Breast epithelium (tissue), 4 donors: Measurements from ENCODE around the gene TUBA4A. TPM values are rescaled to one million over a fixed set of nuclear protein-coding genes. Genes with fewer than 3 reads are reported as not detected.

Experiments
- DNase-seq, 2 donors: peaks; one replicate each; pipeline ENCODE4 v3.0.0-alpha.2; 2019; ENCODE audit warnings: low spot score in 2 of 2
- H3K27ac ChIP-seq, 2 donors: fragments of 200-600 bp; sonication (generic) in 1 of 2; one replicate each; pipeline ENCODE4 v1.5.1; 2016 to 2019; ENCODE audit warnings: mild to moderate bottlenecking in 1 of 2
- H3K27me3 ChIP-seq, 2 donors: fragments of 200-600 bp; sonication (generic) in 1 of 2; one replicate each; pipeline versions ENCODE4 v1.5.1 to v1.6.0; 2017 to 2019; ENCODE audit warnings: control low read depth in 1 of 2, mild to moderate bottlenecking in 1 of 2
- H3K36me3 ChIP-seq: fragments of 200-600 bp; one replicate; pipeline ENCODE4 v1.5.1; 2019
- H3K4me1 ChIP-seq, 2 donors: fragments of 200-600 bp; sonication (generic); one replicate each; pipeline ENCODE4 v1.5.1; 2016 to 2019; ENCODE audit warnings: control low read depth in 1 of 2
- H3K4me3 ChIP-seq, 3 donors: fragments of 200-600 bp; sonication (generic); 1 replicate in 2 of 3; 2 replicates in 1 of 3; pipeline ENCODE4 v1.5.1; 2016 to 2019; ENCODE audit warnings: mild to moderate bottlenecking in 3 of 3, moderate library complexity in 2 of 3
- H3K9me3 ChIP-seq, 2 donors: fragments of 200-600 bp; sonication (generic) in 1 of 2; one replicate each; pipeline ENCODE4 v1.5.1; 2016 to 2019; ENCODE audit warnings: control low read depth in 1 of 2
- POLR2A ChIP-seq: fragments of 450-650 bp; IDR thresholded peaks from one replicate; pipeline ENCODE4 v1.6.1; 2016; ENCODE audit warnings: antibody characterized with exemption, mild to moderate bottlenecking, moderate library complexity
- POLR2AphosphoS5 ChIP-seq, 3 donors: sonication (generic); formaldehyde crosslinking; IDR thresholded peaks; one replicate each; pipeline ENCODE4 v1.6.1; 2017; ENCODE audit warnings: antibody characterized with exemption in 3 of 3
- intact Hi-C: fragments of 100-400 bp; cut with DNase I; formaldehyde crosslinking; loops from one replicate; pipeline ENCODE4 v1.15.1; 2023; ENCODE audit warnings: low total_unique reads
- total RNA-seq, 3 donors: library from RNA; depleted of rRNA; stranded (reverse); fragments of >200 nt; gene quantifications; one replicate each; pipeline ENCODE4 v1.1.0, GENCODE V29; 2016
- TF ChIP-seq, protein P1 (sequence below), 3 donors: fragments of 450-650 bp; IDR thresholded peaks; one replicate each; pipeline ENCODE4 v1.5.1; 2016 to 2017; ENCODE audit warnings: antibody characterized with exemption in 3 of 3, mild to moderate bottlenecking in 3 of 3, moderate library complexity in 3 of 3

The TUBA4A gene
- total RNA-seq, 3 donors from 2014 or later: 5.4 to 73.3 (median 48.8) TPM

DNA sequence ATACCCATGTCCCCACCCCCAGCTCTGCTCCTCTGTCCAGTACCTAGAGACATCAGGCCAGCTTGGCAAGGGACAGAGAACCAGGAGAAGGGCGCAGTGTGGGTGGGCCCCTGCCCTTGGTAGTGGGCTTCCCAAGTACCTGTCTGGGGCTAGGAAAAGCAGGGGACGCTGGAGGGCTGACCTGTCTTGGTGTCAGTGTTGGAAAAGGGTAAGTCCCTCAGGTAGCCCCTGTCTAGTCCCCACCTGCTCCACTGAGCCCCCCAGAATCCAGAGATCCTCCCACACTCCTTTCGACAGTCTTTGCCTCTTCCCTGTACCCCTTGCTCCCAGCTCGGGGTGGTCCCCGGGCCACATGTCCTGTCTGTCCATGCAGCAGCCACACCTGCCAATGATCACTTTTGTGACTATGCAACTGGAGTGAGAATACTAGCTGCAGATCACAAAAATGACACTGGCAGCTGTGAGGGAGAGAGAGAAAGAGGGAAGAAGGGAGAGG lies 40.1 kb upstream of the TUBA4A start:
- Histone ChIP-seq H3K27ac (no peak overlapping the region), H3K36me3 (no peaks in the 10 kb centered on the region), H3K4me1 (peaks cover 4 to 11% of the 10 kb centered on the region in 2 donors), H3K9me3 (no peaks in the 10 kb centered on the region), H3K4me3 (no peak overlapping the region), H3K27me3 (no peaks in the 10 kb centered on the region)
- no peak for DNase-seq
- TF ChIP-seq, protein P1, sequence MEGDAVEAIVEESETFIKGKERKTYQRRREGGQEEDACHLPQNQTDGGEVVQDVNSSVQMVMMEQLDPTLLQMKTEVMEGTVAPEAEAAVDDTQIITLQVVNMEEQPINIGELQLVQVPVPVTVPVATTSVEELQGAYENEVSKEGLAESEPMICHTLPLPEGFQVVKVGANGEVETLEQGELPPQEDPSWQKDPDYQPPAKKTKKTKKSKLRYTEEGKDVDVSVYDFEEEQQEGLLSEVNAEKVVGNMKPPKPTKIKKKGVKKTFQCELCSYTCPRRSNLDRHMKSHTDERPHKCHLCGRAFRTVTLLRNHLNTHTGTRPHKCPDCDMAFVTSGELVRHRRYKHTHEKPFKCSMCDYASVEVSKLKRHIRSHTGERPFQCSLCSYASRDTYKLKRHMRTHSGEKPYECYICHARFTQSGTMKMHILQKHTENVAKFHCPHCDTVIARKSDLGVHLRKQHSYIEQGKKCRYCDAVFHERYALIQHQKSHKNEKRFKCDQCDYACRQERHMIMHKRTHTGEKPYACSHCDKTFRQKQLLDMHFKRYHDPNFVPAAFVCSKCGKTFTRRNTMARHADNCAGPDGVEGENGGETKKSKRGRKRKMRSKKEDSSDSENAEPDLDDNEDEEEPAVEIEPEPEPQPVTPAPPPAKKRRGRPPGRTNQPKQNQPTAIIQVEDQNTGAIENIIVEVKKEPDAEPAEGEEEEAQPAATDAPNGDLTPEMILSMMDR (IDR thresholded peaks at IDR 0.05): no peak
- TF ChIP-seq POLR2AphosphoS5 (IDR thresholded peaks at IDR 0.05): no peak
- TF ChIP-seq POLR2A: no peak
- intact Hi-C loops: no loop called here

DNA sequence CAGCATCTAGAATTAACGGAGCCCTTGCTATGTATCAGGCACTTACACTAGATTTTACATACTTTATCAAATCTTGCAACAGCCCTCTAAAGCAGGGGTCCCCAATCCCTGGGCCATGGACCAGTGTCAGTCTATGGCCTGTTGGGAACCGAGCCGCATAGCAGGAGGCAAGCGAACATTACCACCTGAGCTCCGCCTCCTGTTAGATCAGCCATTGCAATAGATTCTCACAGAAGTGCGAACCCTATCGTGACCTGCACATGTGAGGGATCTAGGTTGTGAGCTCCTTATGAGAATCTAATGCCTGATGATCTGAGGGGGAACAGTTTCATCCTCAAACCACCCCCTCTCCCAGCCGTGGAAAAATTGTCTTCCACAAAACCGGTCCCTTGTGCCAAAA lies 38.9 kb upstream of the TUBA4A start:
- DNase-seq: no peak
- Histone ChIP-seq H3K4me3 (no peak overlapping the region), H3K9me3 (no peaks in the 10 kb centered on the region), H3K27ac (no peak overlapping the region), H3K4me1 (peaks cover 4 to 11% of the 10 kb centered on the region in 2 donors), H3K36me3 (no peaks in the 10 kb centered on the region), H3K27me3 (no peaks in the 10 kb centered on the region)
- intact Hi-C loops: no loop called here
- TF ChIP-seq POLR2AphosphoS5 (IDR thresholded peaks at IDR 0.05): no peak
- TF ChIP-seq POLR2A: no peak
- TF ChIP-seq, protein P1 (IDR thresholded peaks at IDR 0.05): no peak

DNA sequence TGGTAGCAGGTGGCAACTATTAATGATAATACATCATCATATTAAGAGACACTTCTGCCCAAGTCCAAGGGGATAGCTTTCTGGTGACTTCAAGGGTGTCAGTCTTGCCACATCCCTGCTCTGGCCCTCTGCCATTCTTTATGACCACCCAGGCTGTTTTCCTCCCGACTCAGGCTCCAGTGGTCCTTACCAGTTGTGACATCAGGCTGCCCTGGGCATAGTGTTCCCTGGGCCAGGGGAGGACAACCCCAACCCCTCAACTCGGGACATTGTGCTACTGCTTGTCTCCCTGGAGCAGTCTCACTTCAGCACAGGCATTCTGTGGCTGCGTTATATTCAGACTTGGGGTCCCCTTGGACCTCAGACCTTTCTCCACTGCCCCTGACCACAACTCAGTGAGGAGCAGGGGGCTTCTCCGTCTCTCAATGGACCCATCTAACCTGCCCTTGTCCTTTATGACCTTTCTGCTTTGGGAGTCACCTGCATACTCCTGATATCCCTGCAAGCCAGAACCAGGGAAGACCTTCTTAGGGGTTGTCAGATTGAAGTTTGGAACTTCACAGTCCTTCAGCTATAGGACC lies 38.3 kb upstream of the TUBA4A start:
- DNase-seq: no peak

DNA sequence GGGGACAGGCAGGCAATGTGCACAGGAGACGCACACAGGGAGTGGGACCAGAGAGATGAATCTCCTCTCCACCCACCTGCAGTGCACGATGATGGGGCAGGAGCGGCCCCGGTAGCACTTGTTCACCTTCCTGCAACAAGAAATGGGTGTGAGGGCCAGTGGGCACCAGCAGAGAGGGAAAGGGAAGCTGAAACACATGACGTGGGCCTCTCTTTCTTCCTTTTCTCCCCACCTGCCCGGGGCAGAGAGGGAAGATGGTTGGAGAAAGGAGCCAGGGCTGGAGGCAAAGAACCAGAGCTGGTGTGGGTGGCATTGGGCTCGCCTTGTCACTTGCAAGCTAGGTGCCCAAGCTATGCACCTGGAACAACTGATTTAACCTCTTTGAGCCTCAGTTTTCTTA lies 37.7 kb upstream of the TUBA4A start:
- H3K27me3 ChIP-seq: no peaks in the 10 kb centered on the region
- no peak for TF ChIP-seq POLR2A
- TF ChIP-seq, protein P1 (IDR thresholded peaks at IDR 0.05): no peak
- TF ChIP-seq POLR2AphosphoS5 (IDR thresholded peaks at IDR 0.05): no peak
- peaks cover 4 to 12% of the 10 kb centered on the region in 2 donors for H3K4me1 ChIP-seq
- H3K36me3 ChIP-seq: no peaks in the 10 kb centered on the region
- no peak overlapping the region for H3K4me3 ChIP-seq
- peak overlapping the region in 1 of 2 donors; percentile 92 for H3K27ac ChIP-seq
- no peaks in the 10 kb centered on the region for H3K9me3 ChIP-seq
- intact Hi-C loops: no loop called here
- no peak for DNase-seq

More for the DNA sequence above, 38.3 kb upstream of the TUBA4A start:
- Histone ChIP-seq H3K27ac (no peak overlapping the region), H3K36me3 (no peaks in the 10 kb centered on the region), H3K9me3 (no peaks in the 10 kb centered on the region), H3K4me3 (no peak overlapping the region), H3K27me3 (no peaks in the 10 kb centered on the region), H3K4me1 (peaks cover 4 to 11% of the 10 kb centered on the region in 2 donors)
- TF ChIP-seq, protein P1 (IDR thresholded peaks at IDR 0.05): no peak
- TF ChIP-seq POLR2AphosphoS5 (IDR thresholded peaks at IDR 0.05) (no peak), POLR2A (no peak)
- intact Hi-C loops: no loop called here

DNA sequence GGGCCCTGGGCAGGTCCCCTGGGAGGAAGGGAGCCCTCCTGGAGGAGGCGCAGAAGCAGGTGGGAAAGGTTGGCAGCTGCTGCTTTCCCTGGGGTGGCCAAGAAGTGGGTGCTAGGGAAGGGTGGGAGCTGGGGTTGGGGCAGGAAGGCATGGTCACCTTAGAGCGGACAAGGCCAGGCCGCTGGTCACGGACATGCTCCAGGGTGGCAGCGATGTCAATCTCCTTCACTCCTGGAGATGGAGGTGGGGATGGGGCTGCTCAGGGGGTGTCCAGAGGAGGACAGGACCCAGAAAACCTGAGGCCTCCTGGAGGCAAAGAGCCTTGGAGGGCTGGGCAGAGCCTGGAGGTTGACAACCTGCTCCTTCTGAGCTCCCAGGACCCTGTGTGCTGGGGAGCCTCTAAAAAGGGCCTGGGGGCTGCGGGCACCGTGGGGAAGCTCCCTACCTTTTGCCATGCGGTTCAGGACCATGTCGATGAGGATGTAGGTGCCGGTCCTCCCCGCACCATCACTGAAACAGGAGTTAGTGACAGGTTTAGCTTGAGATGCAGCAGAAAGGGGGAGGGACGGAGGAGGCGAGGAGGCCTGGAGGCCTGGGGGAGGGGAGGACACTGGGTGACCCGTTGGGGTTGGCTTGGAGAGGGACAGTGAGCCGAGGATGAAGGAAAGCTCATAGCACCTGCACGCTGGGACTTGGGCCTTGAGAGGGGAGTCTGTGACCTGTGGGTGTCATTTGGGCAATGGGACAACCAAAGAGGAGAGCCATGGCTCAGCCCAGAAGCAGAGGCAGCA lies 36.9 kb upstream of the TUBA4A start:
- H3K4me3 ChIP-seq: no peak overlapping the region
- no peaks in the 10 kb centered on the region for H3K36me3 ChIP-seq
- intact Hi-C loops: no loop called here
- no peak for DNase-seq
- H3K4me1 ChIP-seq: peaks cover 4 to 13% of the 10 kb centered on the region in 2 donors
- TF ChIP-seq POLR2AphosphoS5 (IDR thresholded peaks at IDR 0.05) (no peak), POLR2A (no peak)
- TF ChIP-seq, protein P1 (IDR thresholded peaks at IDR 0.05): no peak
- H3K9me3 ChIP-seq: no peaks in the 10 kb centered on the region
- no peaks in the 10 kb centered on the region for H3K27me3 ChIP-seq
- H3K27ac ChIP-seq: peak overlapping the region; percentile 74 to 92
